Measurements from ENCODE around the gene PTDSS2.

Gene PTDSS2

DNA sequence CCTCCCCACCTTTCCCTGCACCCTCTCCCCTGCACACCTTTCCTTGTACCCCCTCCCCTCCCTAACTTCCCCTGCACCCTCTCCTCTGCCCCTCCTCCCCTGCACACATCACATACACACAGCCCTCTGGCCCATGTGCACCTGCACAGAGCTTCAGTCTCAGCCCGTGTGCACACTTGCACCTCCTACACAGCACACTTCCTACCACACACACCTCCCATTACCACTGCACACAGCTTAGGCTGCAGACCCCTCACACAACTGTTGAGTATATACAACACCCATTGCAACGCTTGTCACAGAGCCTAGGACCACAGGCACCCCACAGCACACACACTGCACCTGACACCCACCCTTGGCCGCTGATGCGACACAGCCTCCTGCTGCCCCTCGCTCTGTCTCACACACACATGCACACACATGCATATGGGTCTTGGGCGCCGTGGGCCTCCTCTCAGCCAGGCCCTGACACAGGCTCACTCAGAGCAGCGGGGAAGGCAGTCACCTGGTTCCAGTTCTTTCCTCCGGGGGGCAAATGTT, 35.7 kb upstream of the PTDSS2 start:
- ChIA-PET CTCF (no interaction called here), POLR2A (no interaction called here)
- TF ChIP-seq, protein P1, sequence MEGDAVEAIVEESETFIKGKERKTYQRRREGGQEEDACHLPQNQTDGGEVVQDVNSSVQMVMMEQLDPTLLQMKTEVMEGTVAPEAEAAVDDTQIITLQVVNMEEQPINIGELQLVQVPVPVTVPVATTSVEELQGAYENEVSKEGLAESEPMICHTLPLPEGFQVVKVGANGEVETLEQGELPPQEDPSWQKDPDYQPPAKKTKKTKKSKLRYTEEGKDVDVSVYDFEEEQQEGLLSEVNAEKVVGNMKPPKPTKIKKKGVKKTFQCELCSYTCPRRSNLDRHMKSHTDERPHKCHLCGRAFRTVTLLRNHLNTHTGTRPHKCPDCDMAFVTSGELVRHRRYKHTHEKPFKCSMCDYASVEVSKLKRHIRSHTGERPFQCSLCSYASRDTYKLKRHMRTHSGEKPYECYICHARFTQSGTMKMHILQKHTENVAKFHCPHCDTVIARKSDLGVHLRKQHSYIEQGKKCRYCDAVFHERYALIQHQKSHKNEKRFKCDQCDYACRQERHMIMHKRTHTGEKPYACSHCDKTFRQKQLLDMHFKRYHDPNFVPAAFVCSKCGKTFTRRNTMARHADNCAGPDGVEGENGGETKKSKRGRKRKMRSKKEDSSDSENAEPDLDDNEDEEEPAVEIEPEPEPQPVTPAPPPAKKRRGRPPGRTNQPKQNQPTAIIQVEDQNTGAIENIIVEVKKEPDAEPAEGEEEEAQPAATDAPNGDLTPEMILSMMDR (IDR thresholded peaks at IDR 0.05; ENCODE audit: insufficient read depth, low read length, missing control alignments), result no peak
- no peak for DNase-seq (ENCODE audit: low read depth, low spot score)
- peak overlapping the region; percentile 1; the same call in 1 of the 2 replicates for H3K4me3 ChIP-seq (ENCODE audit: low read depth, low read length)

DNA sequence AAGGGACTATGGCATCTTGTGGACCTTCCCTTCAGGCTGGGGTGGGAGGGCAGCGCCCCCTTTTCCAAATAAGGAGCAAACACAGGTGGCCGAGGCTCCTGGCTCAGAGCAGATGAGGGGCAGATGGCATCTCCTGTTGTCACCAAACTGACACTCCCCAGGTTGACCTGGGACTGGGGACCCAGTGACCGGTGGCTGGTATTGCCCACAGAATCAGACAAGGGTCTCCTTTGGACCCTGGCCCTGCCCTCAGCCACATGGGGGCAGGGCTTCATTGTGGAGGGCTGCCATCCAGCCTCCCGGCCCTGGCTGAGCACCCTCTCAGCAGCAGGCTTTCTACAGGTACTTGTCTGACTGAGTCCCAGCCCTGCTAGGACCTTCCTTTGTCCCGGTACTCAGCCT, 34.4 kb upstream of the PTDSS2 start:
- TF ChIP-seq, protein P1 (IDR thresholded peaks at IDR 0.05; ENCODE audit: insufficient read depth, low read length, missing control alignments), result no peak
- ChIA-PET CTCF (interaction anchor here (0.8 to 1.4 kb wide), 2 partner anchors 8 to 33 kb away, joined by 4 read pairs; no protein-coding TSS in a partner anchor), POLR2A (no interaction called here)
- no peak overlapping the region for H3K4me3 ChIP-seq (ENCODE audit: low read depth, low read length)
- no peak for DNase-seq (ENCODE audit: low read depth, low spot score)

GRCh38 chr11:416051-416756, 33.9 kb upstream of the PTDSS2 start:
- peak overlapping the region; percentile 53 for H3K4me3 ChIP-seq (ENCODE audit: low read depth, low read length)
- ChIA-PET POLR2A (interaction anchor here (0.6 kb wide), 1 partner anchor 7 kb away, joined by 3 read pairs; no protein-coding TSS in a partner anchor), CTCF (interaction anchor here (1.0 to 1.4 kb wide), 3 partner anchors 8 to 34 kb away, joined by 3 to 5 read pairs (median 4); partner anchors contain the start of gene PTDSS2)
- DNase-seq (ENCODE audit: low read depth, low spot score), result no peak
- TF ChIP-seq, protein P1 (IDR thresholded peaks at IDR 0.05; ENCODE audit: insufficient read depth, low read length, missing control alignments), result no peak

DNA sequence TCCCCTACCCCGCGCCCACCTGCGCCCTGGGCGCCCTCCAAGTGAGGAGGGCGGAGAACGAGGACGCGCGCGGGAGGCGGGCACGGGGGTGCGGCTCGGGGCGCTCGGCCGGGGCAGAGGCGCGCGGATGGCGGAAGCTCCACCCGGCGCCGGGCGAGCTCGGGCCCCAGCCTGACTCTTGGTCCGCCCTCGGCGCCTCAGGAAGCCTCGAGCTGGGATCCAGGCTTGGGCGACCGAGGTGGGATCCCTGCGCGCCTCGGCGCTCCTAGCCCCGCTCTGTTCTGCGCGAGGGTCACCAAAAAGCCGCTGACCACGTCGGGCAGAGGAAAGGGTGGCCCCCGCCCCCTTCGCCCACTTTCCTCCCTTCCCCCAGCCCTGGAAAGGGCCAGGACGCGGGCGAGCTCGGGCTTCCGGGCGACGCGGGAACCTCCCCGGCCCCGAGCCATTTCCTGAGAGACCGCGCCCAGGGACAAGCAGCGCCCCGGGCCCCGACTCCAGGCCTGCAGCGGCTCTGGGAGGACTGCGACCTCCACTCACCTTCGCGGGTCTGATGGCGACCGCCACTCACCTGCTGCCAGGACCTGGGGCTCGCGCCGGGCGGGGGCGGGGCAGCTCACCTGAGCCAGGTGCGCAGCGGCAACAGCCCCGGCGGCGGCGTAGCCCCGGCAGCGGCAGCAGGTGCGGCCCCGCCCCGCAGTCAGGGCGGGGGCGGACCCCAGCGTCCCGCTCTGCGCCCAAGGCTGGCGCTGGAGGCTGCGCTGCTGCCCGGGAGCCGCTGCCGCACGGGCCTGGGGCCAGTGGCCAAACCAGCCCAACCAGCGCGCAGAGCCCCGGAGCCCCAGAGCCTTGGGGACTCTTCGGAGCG, 33.1 kb upstream of the PTDSS2 start:
- DNase-seq (ENCODE audit: low read depth, low spot score), result no peak
- H3K4me3 ChIP-seq (ENCODE audit: low read depth, low read length), result peak overlapping the region; percentile 53
- ChIA-PET CTCF (interaction anchor here (1.0 to 1.4 kb wide), 3 partner anchors 9 to 33 kb away, joined by 3 to 5 read pairs (median 4); partner anchors contain the start of gene PTDSS2), POLR2A (interaction anchor here (0.6 kb wide), 1 partner anchor 8 kb away, joined by 3 read pairs; no protein-coding TSS in a partner anchor)
- TF ChIP-seq, protein P1 (IDR thresholded peaks at IDR 0.05; ENCODE audit: insufficient read depth, low read length, missing control alignments), result no peak

DNA sequence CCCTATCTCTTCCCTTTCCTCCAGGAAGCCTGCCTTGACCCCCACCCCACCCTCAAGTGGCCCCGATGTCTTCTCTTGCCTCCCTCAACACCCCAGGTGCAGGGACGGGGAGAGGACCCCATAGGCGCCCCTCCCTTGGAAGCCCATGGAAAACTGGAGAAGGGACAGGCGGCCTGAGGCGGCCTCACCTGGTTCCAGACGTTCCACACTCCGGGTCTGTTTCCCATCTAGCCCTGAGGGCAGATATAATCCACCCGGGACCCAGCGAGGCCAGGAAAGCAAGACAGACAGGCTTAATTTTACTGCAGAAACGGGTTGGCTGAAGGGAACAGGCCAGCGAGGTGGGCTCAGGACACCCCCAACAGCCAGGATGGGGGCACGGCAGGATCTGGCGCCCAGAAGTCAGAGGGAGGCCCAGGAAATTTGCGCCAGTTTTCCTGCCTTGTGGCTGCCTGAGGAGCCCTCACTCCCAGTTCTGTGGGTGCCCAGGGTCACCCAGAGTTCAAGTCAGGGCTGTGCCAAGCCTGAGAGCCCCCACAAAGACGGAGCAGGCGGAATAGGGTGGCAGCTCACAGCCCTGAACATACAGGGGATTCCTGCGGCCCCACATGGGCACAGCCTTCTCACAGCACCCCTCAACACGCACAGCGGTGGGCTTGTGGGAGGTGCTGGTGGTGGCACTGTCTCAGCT, 32.3 kb upstream of the PTDSS2 start:
- H3K4me3 ChIP-seq (ENCODE audit: low read depth, low read length), result no peak overlapping the region
- CTCF ChIA-PET, result interaction anchor here (1.0 kb wide), 1 partner anchor 31 kb away, joined by 5 read pairs; no protein-coding TSS in a partner anchor
- DNase-seq (ENCODE audit: low read depth, low spot score), result no peak
- POLR2A ChIA-PET, result no interaction called here
- TF ChIP-seq, protein P1 (IDR thresholded peaks at IDR 0.05; ENCODE audit: insufficient read depth, low read length, missing control alignments), result no peak

Measured in AG04449 (cell line).